Mononuclear cell (primary cell): Measurements from ENCODE around the gene GABPB2. TPM values are rescaled to one million over a fixed set of nuclear protein-coding genes. Genes with fewer than 3 reads are reported as not detected.

ENCODE experiments used
- H3K27me3 ChIP-seq: 2 replicates; pipeline ENCODE4 v1.6.0; 2011; ENCODE audit warnings: low read length, control low read depth; ENCODE audit not compliant: insufficient read depth
- H3K4me1 ChIP-seq: 2 replicates; pipeline ENCODE4 v1.5.1; 2011; ENCODE audit warnings: mild to moderate bottlenecking, low read length, control low read depth; ENCODE audit not compliant: insufficient read depth
- H3K4me3 ChIP-seq: 2 replicates; pipeline ENCODE4 v1.5.1; 2011; ENCODE audit warnings: mild to moderate bottlenecking, low read length, moderate library complexity
- H3K9me3 ChIP-seq: 2 replicates; pipeline ENCODE4 v1.5.1; 2011; ENCODE audit warnings: low read depth, mild to moderate bottlenecking, control low read depth, low read length
- total RNA-seq: library from RNA; depleted of rRNA; stranded (reverse); fragments of >200 nt; gene quantifications from one replicate; pipeline ENCODE4 v1.2.3, GENCODE V29; 2012

GABPB2 gene
- total RNA-seq, 1 donor: 22.0 TPM

DNA sequence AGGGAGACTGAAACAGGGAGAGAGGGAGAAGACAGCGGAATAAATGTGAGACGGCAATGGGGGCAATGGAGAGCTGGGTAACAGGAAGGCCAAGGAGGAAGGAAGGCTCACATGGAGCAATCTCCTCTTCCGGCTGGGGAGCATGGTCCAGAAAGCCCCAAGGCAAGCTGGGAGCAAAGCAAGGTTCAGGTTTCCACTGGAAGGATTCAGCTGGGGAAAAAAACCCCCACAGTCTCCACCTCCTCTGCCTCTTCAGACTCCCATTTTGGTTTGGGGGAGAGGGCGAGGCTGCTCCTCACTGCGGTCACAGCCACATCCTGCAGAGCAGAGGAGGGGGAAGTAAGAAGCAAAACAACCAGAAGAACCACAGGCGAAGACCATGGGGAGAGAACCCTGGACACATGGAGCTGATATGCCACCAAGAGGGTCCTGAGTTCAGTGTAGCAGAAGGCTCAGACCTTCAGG, 86.5 kb downstream of the GABPB2 start:
- peaks cover 53% of the 10 kb centered on the region for H3K4me1 ChIP-seq
- no peaks in the 10 kb centered on the region for H3K27me3 ChIP-seq

DNA sequence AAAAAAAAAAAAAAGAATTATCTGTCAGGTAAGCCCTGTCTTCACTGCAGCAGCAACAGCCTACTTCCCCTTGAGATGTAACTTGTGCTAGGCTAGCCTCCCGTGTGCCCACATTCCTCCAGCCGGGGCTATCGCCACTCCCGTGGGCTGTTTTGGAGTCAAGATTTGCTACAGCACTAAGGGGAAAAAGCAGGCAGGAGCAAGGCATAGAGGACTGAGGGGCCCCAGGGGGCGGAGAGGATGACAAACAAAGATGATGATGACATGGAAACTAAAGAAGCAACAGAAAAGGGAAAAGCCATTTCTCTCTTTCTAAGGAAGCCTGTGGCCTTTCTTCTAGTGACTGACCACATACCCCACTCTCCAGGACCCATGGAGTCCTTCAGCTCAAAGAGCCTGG, 87.8 kb downstream of the GABPB2 start:
- Histone ChIP-seq H3K27me3 (no peaks in the 10 kb centered on the region), H3K4me3 (peak overlapping the region; percentile 81), H3K9me3 (no peaks in the 10 kb centered on the region), H3K4me1 (peaks cover 53% of the 10 kb centered on the region)

More for the DNA sequence above, 86.5 kb downstream of the GABPB2 start:
- Histone ChIP-seq H3K4me3 (peak overlapping the region; percentile 81), H3K9me3 (no peaks in the 10 kb centered on the region)

GRCh38 chr1:151158751-151159251, 88.2 kb downstream of the GABPB2 start:
- peaks cover 53% of the 10 kb centered on the region for H3K4me1 ChIP-seq
- no peaks in the 10 kb centered on the region for H3K27me3 ChIP-seq
- H3K4me3 ChIP-seq: peak overlapping the region; percentile 81
- H3K9me3 ChIP-seq: no peaks in the 10 kb centered on the region

DNA sequence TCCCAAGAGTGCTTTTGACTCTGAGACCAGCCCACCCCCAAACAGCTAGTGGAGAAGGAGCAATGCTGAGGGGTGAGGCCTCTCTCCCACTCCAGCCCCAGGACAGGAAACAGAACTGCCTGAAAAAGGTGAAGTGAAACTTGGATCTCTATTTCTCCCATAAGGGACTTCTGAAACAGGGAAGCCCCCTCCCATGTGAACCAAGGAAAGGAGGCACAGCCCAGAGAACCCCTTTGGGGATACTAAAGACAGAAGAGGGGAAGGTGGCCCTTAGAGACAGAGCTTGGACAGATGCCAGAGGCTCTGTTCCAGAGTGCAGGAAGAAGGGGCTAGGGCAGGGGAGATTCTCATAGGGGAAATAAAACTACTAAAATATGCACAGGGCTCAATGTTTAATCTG, 88.8 kb downstream of the GABPB2 start:
- H3K4me1 ChIP-seq: peaks cover 54% of the 10 kb centered on the region
- no peak overlapping the region for H3K4me3 ChIP-seq
- H3K9me3 ChIP-seq: no peaks in the 10 kb centered on the region
- no peaks in the 10 kb centered on the region for H3K27me3 ChIP-seq

DNA sequence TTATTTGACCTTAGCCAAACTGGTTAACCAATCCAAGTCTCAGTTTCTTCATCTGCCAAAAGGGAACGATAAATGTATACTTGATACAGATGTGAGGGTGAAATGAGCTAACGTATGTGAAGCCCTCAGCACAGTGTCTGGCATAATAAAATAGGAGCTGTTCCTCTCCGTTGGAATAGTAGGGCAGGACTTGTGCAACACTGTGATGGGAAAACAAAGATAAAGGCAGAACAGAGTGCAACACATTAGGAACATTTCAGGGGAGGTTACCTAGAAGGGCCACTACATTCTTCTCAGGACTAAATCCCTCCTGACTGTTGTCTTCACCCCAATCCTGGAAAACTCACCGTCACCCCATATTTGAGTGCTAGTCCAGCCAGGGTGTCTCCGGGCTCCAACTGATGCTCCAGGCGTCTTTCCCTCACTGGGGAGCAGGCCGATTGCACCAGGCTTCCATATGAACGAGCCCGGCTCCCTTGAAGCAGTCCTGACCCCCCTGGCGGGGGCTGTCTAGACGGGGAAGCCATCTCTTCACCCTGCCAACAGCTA, 94.2 kb downstream of the GABPB2 start:
- no peaks in the 10 kb centered on the region for H3K9me3 ChIP-seq
- H3K4me1 ChIP-seq: peaks cover 43% of the 10 kb centered on the region
- no peaks in the 10 kb centered on the region for H3K27me3 ChIP-seq
- H3K4me3 ChIP-seq: no peak overlapping the region

DNA sequence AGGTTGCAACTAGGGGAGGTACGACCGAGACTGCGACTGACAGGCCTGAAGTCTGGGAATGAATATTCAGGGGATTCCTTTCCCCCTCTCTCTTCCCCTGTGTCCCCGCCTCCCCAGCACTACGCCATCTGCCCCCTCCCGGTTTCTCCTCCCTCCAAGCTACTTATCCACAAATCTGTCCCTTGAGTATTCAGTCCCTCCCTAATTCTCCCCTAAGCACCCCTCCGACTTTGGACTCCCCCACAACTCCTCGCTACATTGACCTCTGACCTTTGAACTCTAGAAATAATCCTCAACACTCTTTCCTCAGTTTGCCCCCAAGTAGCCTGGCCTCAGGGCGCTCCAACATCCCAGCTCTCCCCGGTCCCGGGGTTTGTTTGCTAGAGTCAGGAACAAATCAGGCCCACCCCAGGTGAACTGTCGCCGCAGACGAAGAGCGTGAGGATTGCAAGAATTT, 94.7 kb downstream of the GABPB2 start:
- Histone ChIP-seq H3K4me1 (peaks cover 38% of the 10 kb centered on the region), H3K9me3 (no peaks in the 10 kb centered on the region), H3K4me3 (peak overlapping the region; percentile 21), H3K27me3 (no peaks in the 10 kb centered on the region)

DNA sequence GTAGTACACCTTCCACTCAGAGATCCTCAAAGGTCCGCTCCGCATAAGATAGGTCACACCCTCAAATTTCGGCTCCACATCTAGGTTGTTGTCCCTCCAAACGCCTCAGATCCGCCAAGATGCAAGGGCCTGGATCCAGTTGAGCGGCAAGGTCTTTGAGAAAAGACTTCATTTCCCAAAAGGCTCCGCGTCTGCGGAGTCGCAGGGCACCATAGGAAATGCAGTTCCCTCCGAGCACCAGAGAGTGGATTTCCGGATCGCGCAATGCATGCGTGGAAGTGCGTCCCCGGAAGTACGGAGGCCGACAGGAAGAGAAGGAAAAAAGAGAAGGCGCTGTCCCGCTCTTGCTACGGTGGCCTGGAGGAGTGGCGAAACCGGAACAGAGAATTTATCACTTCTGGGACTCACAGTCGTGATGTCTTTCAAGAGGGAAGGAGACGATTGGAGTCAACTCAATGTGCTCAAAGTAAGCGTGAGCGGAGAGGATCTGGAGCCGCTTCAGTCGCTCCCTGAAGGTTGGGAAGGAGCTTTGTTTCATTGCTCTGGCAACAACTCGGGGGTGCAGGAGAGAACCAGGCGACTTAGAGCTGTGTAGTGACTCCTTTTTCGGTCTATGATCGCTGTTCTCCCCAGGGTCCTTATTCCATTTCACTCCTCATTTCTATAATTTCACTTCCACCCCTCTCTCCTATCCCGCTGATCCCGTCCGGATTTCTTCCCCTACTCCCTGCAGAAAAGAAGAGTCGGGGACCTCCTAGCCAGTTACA, 95.4 kb downstream of the GABPB2 start, which contains the start of the genes LYSMD1 and SCNM1:
Gene LYSMD1 (minus strand): TSS at position 165 of the 767 bp plus-strand sequence. CDS start 644 bp downstream, outside the sequence.
Gene SCNM1 (plus strand): TSS at position 407 of the 767 bp plus-strand sequence. CDS start 9 bp downstream, at position 416.
- no peaks in the 10 kb centered on the region for H3K27me3 ChIP-seq
- peaks cover 32% of the 10 kb centered on the region for H3K4me1 ChIP-seq
- H3K4me3 ChIP-seq: peak within 1 kb of the TSS; percentile 74
- no peaks in the 10 kb centered on the region for H3K9me3 ChIP-seq

DNA sequence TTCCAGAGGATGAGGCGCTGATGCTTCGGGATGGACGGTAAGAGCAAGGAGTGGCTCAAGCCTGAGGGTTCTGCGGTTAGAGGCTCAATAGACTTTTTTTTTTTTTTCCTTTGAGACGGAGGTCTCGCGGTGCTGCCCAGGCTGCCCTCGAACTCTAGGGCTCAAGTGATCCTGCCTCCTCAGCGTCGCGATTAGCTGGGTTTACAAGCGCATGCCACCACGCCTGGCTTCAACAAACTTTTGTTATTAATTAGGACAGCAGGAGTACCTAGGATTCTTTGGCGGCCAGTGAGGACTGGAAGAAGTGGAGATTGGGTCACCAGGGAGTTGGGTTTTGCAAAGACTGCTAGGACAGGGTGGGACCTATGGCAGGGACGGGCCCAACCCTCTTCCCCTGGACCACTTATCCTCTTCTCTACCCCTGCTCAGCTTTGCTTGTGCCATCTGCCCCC, 96.0 kb downstream of the GABPB2 start:
- Histone ChIP-seq H3K4me3 (peak overlapping the region; percentile 74), H3K27me3 (no peaks in the 10 kb centered on the region), H3K9me3 (no peaks in the 10 kb centered on the region), H3K4me1 (peaks cover 28% of the 10 kb centered on the region)

- Histone ChIP-seq H3K9me3 (no peaks in the 10 kb centered on the region), H3K4me3 (no peak overlapping the region), H3K27me3 (no peaks in the 10 kb centered on the region), H3K4me1 (peaks cover 25% of the 10 kb centered on the region)
Measured at GRCh38 chr1:151167116-151167515, 96.6 kb downstream of the GABPB2 start.

DNA sequence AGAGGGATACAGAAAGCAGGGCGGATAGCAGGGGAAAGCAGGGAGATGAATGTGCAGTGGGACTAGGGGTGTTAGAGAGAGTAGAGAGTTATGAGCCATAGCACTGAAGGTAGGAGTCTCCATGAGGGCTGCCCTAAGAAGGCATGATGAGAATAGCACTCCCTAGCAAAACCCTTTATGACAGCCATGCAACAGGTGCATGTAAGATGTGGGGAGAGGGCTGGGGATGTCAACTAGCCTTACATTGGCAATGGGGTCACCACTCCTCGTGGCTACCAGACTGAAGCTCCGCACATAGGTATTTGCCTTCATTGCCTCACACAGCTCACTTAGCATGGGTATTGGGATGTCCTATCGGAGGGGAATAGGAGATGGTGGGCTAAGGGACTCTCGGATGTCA, 100.6 kb downstream of the GABPB2 start:
- Histone ChIP-seq H3K4me3 (no peak overlapping the region), H3K9me3 (no peaks in the 10 kb centered on the region), H3K4me1 (peaks cover 11% of the 10 kb centered on the region), H3K27me3 (no peaks in the 10 kb centered on the region)

Other genes with a start within 250 kb of the GABPB2 start
- 38.5 TPM for gene ARNT, start 194.2 kb upstream of the GABPB2 start, total RNA-seq
- not detected for gene CTXND2, start 183.6 kb upstream of the GABPB2 start, total RNA-seq
- gene SETDB1, start 144.4 kb upstream of the GABPB2 start, total RNA-seq: 47.3 TPM
- gene CERS2, start 95.9 kb upstream of the GABPB2 start, total RNA-seq: 84.8 TPM
- 0.10 TPM for gene ANXA9, start 88.5 kb upstream of the GABPB2 start, total RNA-seq
- gene MINDY1, start 63.9 kb upstream of the GABPB2 start, total RNA-seq: 14.4 TPM
- 18.2 TPM for gene PRUNE1, start 62.3 kb upstream of the GABPB2 start, total RNA-seq
- 0.10 TPM for gene BNIPL, start 34.2 kb upstream of the GABPB2 start, total RNA-seq
- 0.31 TPM for gene C1orf56, start 23.0 kb upstream of the GABPB2 start, total RNA-seq
- gene CDC42SE1, start 11.1 kb upstream of the GABPB2 start, total RNA-seq: 250 TPM
- gene MLLT11, start 10.4 kb upstream of the GABPB2 start, total RNA-seq: 4.6 TPM
- gene SEMA6C, start 75.9 kb downstream of the GABPB2 start, total RNA-seq: 0.52 TPM
- gene TNFAIP8L2, start 85.9 kb downstream of the GABPB2 start, total RNA-seq: 4.6 TPM
- 1.3 TPM for gene LYSMD1, start 95.1 kb downstream of the GABPB2 start, total RNA-seq
- 41.6 TPM for gene SCNM1, start 95.4 kb downstream of the GABPB2 start, total RNA-seq
- not detected for gene TMOD4, start 105.2 kb downstream of the GABPB2 start, total RNA-seq
- 9.9 TPM for gene VPS72, start 119.4 kb downstream of the GABPB2 start, total RNA-seq
- 46.7 TPM for gene PIP5K1A, start 127.8 kb downstream of the GABPB2 start, total RNA-seq
- gene PSMD4, start 184.0 kb downstream of the GABPB2 start, total RNA-seq: 74.3 TPM
- gene ZNF687, start 211.5 kb downstream of the GABPB2 start, total RNA-seq: 45.5 TPM